ENCODE results near the gene MAP2K2. TPM values are rescaled to one million over a fixed set of nuclear protein-coding genes. Genes with fewer than 3 reads are reported as not detected.

Gene MAP2K2
- total and polyA plus RNA-seq, 9 of the 15 experiments (the other 6 are each of a cell fraction or from before 2014, with no cell fraction given): 1.0 to 151 (median 58.3) TPM

DNA sequence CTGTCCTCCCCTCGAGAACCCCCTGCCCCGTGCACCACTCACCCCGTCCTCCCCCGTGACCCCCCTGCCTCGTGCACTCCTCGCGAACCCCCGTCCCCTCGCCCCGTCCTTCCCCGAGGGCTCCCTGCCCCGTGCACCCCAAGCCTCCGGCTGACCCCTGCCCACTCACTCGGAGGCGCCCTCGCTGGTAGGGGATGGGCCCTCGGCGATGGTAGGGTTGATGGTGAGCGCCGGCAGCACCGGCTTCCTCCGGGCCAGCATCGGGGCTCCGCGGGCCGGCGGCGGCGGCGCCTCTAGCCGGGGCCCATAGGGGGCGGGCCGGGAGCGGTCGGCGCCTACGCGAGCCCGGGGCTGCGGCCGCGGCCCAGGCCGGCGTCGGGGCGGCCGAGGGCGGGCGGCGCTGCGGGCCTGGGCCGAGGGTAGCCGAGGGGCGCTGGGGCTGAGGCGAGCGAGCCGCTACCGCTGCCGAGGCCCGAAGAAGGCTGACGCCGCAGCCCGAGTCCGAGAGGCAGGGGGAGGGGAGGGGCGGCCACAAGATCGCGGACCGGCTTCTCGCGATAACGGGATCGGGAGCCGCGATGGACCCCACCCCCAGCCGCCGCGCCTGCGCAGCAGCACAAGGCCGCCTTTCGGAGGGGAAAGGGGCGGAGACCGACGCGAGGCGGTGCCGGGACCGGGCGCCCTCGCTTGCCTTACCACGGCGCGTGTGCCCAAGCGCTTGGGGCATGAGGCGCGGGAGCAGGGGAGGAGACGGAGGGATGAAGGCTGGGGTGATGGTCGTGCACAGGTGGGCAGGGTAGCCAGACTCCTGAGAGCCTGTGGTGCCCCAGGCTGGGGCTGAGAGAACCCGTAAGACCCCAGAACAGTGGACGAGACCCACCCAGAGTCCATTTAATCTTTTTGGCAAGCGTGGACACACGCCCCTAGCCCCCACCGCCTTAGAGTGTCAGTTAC is at the start of gene MAP2K2 (continued):
- TF ChIP-seq NFRKB (IDR thresholded peaks at IDR 0.05; ENCODE audit: low read depth) (no peak), E2F3 (CRISPR knock-in tag; IDR thresholded peaks at IDR 0.05) (no peak), RBM17 (IDR thresholded peaks at IDR 0.05; ENCODE audit: borderline replicate concordance, low read depth, low read length) (no peak), HDAC6 (IDR thresholded peaks at IDR 0.05; ENCODE audit: low read depth, low read length) (no peak), PHTF2 (CRISPR knock-in tag; IDR thresholded peaks at IDR 0.05) (no peak), ARHGAP35 (IDR thresholded peaks at IDR 0.05; ENCODE audit: partially characterized antibody) (peak; percentile 97), ZNF133 (CRISPR knock-in tag; IDR thresholded peaks at IDR 0.05) (no peak), ZNF174 (CRISPR knock-in tag; IDR thresholded peaks at IDR 0.05) (no peak), TCF7L2 (IDR thresholded peaks at IDR 0.05; ENCODE audit: low read depth, low read length) (peak; percentile 28; the same call in 1 of the 2 replicates), DMBX1 (CRISPR knock-in tag; IDR thresholded peaks at IDR 0.05; ENCODE audit: borderline replicate concordance) (0 out of 2 replicates have a peak, but pooled peaks have one; percentile 24), ZNF699 (CRISPR knock-in tag; IDR thresholded peaks at IDR 0.05; ENCODE audit: insufficient replicate concordance) (no peak), HDAC2 (IDR thresholded peaks at IDR 0.05) (peak; percentile 75; the same call in 1 of the 2 replicates), U2AF2 (optimal IDR thresholded peaks at IDR 0.05; ENCODE audit: low read depth, low read length) (no peak)
- TF ChIP-seq, protein P1, sequence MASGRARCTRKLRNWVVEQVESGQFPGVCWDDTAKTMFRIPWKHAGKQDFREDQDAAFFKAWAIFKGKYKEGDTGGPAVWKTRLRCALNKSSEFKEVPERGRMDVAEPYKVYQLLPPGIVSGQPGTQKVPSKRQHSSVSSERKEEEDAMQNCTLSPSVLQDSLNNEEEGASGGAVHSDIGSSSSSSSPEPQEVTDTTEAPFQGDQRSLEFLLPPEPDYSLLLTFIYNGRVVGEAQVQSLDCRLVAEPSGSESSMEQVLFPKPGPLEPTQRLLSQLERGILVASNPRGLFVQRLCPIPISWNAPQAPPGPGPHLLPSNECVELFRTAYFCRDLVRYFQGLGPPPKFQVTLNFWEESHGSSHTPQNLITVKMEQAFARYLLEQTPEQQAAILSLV (tag; IDR thresholded peaks at IDR 0.05): no peak
- TF ChIP-seq, protein P2, sequence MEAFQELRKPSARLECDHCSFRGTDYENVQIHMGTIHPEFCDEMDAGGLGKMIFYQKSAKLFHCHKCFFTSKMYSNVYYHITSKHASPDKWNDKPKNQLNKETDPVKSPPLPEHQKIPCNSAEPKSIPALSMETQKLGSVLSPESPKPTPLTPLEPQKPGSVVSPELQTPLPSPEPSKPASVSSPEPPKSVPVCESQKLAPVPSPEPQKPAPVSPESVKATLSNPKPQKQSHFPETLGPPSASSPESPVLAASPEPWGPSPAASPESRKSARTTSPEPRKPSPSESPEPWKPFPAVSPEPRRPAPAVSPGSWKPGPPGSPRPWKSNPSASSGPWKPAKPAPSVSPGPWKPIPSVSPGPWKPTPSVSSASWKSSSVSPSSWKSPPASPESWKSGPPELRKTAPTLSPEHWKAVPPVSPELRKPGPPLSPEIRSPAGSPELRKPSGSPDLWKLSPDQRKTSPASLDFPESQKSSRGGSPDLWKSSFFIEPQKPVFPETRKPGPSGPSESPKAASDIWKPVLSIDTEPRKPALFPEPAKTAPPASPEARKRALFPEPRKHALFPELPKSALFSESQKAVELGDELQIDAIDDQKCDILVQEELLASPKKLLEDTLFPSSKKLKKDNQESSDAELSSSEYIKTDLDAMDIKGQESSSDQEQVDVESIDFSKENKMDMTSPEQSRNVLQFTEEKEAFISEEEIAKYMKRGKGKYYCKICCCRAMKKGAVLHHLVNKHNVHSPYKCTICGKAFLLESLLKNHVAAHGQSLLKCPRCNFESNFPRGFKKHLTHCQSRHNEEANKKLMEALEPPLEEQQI (IDR thresholded peaks at IDR 0.05): no peak
- TF ChIP-seq, protein P3, sequence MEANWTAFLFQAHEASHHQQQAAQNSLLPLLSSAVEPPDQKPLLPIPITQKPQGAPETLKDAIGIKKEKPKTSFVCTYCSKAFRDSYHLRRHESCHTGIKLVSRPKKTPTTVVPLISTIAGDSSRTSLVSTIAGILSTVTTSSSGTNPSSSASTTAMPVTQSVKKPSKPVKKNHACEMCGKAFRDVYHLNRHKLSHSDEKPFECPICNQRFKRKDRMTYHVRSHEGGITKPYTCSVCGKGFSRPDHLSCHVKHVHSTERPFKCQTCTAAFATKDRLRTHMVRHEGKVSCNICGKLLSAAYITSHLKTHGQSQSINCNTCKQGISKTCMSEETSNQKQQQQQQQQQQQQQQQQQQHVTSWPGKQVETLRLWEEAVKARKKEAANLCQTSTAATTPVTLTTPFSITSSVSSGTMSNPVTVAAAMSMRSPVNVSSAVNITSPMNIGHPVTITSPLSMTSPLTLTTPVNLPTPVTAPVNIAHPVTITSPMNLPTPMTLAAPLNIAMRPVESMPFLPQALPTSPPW (CRISPR knock-in tag; IDR thresholded peaks at IDR 0.05): peak; percentile 93
- TF ChIP-seq, protein P4, sequence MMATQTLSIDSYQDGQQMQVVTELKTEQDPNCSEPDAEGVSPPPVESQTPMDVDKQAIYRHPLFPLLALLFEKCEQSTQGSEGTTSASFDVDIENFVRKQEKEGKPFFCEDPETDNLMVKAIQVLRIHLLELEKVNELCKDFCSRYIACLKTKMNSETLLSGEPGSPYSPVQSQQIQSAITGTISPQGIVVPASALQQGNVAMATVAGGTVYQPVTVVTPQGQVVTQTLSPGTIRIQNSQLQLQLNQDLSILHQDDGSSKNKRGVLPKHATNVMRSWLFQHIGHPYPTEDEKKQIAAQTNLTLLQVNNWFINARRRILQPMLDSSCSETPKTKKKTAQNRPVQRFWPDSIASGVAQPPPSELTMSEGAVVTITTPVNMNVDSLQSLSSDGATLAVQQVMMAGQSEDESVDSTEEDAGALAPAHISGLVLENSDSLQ (IDR thresholded peaks at IDR 0.05): no peak
- TF ChIP-seq, protein P5, sequence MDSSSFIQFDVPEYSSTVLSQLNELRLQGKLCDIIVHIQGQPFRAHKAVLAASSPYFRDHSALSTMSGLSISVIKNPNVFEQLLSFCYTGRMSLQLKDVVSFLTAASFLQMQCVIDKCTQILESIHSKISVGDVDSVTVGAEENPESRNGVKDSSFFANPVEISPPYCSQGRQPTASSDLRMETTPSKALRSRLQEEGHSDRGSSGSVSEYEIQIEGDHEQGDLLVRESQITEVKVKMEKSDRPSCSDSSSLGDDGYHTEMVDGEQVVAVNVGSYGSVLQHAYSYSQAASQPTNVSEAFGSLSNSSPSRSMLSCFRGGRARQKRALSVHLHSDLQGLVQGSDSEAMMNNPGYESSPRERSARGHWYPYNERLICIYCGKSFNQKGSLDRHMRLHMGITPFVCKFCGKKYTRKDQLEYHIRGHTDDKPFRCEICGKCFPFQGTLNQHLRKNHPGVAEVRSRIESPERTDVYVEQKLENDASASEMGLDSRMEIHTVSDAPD (CRISPR knock-in tag; IDR thresholded peaks at IDR 0.05): no peak
